Thoracic aorta (tissue), 2 donors: ENCODE measurements around the gene HSDL1. TPM values are rescaled to one million over a fixed set of nuclear protein-coding genes. Genes with fewer than 3 reads are reported as not detected.

Experiments used
- ATAC-seq: fragments of 150-250 bp; one replicate; pipeline ENCODE4 v1.8.0; 2017; ENCODE audit warnings: low read depth; ENCODE audit not compliant: insufficient number of reproducible peaks, low FRiP score
- DNase-seq: peaks from one replicate; pipeline ENCODE4 v3.0.0-alpha.2; 2020; ENCODE audit warnings: low spot score
- H3K27ac ChIP-seq, 2 donors: fragments of 200-600 bp; sonication (generic); 1 replicate in 1 of 2; 2 replicates in 1 of 2; pipeline ENCODE4 v1.5.1; 2016; ENCODE audit warnings: mild to moderate bottlenecking in 2 of 2, moderate library complexity in 2 of 2
- H3K27me3 ChIP-seq: fragments of 200-600 bp; sonication (generic); replicated peaks from 2 replicates; pipeline ENCODE4 v1.6.0; 2016; ENCODE audit warnings: mild to moderate bottlenecking; ENCODE audit not compliant: insufficient read depth
- H3K36me3 ChIP-seq: fragments of 200-600 bp; sonication (generic); one replicate; pipeline ENCODE4 v1.5.1; 2016
- H3K4me1 ChIP-seq, 2 donors: fragments of 200-600 bp; sonication (generic); 1 replicate in 1 of 2; 2 replicates in 1 of 2; pipeline versions ENCODE4 v1.5.1 to v1.6.0; 2016; ENCODE audit warnings: low read depth in 2 of 2, mild to moderate bottlenecking in 1 of 2; ENCODE audit not compliant: control insufficient read depth in 1 of 2
- H3K4me3 ChIP-seq: fragments of 200-600 bp; sonication (generic); 2 replicates; pipeline ENCODE4 v1.5.1; 2016; ENCODE audit warnings: mild to moderate bottlenecking
- H3K9me3 ChIP-seq: fragments of 200-600 bp; sonication (generic); 2 replicates; pipeline ENCODE4 v1.5.1; 2016
- total RNA-seq, 2 donors: library from RNA; depleted of rRNA; stranded (reverse); fragments of >200 nt; gene quantifications; one replicate each; pipeline versions ENCODE4 v1.1.0 to v1.2.3, GENCODE V29; 2016
- TF ChIP-seq, protein P1 (sequence below): fragments of 200-600 bp; sonication (generic); IDR thresholded peaks from one replicate; pipeline ENCODE4 v1.5.1; 2019; ENCODE audit warnings: antibody characterized with exemption

Gene HSDL1
- total RNA-seq, 2 donors from 2014 or later, result 7.2 to 14.4 TPM

GRCh38 chr16:84175350-84176081 is 30.5 kb upstream of the HSDL1 start:
- Histone ChIP-seq H3K9me3 (no peaks in the 10 kb centered on the region), H3K27me3 (no peaks in the 10 kb centered on the region), H3K4me1 (peaks cover 20 to 34% of the 10 kb centered on the region in 2 donors), H3K4me3 (no peak overlapping the region), H3K27ac (peak overlapping the region; percentile 80 to 91), H3K36me3 (peaks cover 15% of the 10 kb centered on the region)
- TF ChIP-seq, protein P1, sequence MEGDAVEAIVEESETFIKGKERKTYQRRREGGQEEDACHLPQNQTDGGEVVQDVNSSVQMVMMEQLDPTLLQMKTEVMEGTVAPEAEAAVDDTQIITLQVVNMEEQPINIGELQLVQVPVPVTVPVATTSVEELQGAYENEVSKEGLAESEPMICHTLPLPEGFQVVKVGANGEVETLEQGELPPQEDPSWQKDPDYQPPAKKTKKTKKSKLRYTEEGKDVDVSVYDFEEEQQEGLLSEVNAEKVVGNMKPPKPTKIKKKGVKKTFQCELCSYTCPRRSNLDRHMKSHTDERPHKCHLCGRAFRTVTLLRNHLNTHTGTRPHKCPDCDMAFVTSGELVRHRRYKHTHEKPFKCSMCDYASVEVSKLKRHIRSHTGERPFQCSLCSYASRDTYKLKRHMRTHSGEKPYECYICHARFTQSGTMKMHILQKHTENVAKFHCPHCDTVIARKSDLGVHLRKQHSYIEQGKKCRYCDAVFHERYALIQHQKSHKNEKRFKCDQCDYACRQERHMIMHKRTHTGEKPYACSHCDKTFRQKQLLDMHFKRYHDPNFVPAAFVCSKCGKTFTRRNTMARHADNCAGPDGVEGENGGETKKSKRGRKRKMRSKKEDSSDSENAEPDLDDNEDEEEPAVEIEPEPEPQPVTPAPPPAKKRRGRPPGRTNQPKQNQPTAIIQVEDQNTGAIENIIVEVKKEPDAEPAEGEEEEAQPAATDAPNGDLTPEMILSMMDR, result peak; percentile 80
- DNase-seq (no peak), ATAC-seq (no peak)

GRCh38 chr16:84174396-84174795 is 29.4 kb upstream of the HSDL1 start:
- H3K27ac ChIP-seq, result no peak overlapping the region
- H3K36me3 ChIP-seq, result peaks cover 8% of the 10 kb centered on the region
- peaks cover 20 to 34% of the 10 kb centered on the region in 2 donors for H3K4me1 ChIP-seq
- no peaks in the 10 kb centered on the region for H3K9me3 ChIP-seq
- no peak overlapping the region for H3K4me3 ChIP-seq
- H3K27me3 ChIP-seq, result no peaks in the 10 kb centered on the region
- DNase-seq (no peak), ATAC-seq (no peak)
- TF ChIP-seq, protein P1, result no peak

DNA sequence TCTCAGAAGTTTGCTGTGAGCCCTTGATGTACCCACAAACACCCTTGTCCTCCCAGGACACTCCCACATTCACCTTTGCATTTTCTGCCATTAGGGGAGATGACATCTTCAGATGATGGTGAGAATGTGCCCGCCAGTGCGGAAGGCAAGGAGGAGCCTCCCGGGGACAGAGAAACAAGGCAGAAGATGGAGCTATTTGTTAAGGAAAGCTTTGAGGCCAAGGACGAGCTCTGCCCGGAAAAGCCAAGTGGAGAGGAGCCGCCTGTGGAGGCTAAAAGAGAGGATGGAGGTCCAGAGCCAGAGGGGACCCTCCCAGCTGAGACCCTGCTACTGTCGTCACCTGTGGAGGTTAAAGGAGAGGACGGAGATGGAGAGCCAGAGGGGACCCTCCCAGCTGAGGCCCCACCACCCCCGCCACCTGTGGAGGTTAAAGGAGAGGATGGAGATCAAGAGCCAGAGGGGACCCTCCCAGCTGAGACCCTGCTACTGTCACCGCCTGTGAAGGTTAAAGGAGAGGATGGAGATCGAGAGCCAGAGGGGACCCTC is 24.9 kb upstream of the HSDL1 start:
- H3K27me3 ChIP-seq, result no peaks in the 10 kb centered on the region
- no peak overlapping the region for H3K4me3 ChIP-seq
- TF ChIP-seq, protein P1, result no peak
- no peaks in the 10 kb centered on the region for H3K4me1 ChIP-seq
- ATAC-seq (no peak), DNase-seq (no peak)
- no peaks in the 10 kb centered on the region for H3K9me3 ChIP-seq
- H3K27ac ChIP-seq, result no peak overlapping the region
- no peaks in the 10 kb centered on the region for H3K36me3 ChIP-seq

GRCh38 chr16:84166796-84167695 is 22.1 kb upstream of the HSDL1 start:
- no peaks in the 10 kb centered on the region for H3K36me3 ChIP-seq
- ATAC-seq (no peak), DNase-seq (no peak)
- H3K9me3 ChIP-seq, result no peaks in the 10 kb centered on the region
- no peak overlapping the region for H3K27ac ChIP-seq
- TF ChIP-seq, protein P1, result no peak
- H3K4me1 ChIP-seq, result no peaks in the 10 kb centered on the region
- no peaks in the 10 kb centered on the region for H3K27me3 ChIP-seq
- H3K4me3 ChIP-seq, result no peak overlapping the region

DNA sequence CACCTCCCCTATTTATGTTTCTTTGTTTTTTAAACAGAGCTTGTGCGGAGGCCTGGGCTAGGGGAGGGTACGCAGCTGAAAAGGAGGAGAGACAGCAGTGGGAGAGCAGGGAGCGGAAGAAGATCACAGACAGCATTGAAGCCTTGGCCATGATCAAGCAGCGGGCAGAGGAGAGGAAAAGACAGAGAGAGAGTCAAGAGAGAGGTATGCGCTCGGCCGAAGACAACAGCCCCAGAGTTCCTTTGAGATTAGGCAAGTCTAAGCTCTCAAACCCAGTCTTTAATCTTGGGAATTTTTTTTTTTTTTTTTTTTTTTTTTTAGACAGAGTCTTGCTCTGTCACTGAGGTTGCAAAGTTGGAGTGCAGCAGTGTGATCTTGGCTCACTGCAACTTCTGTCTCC is 20.8 kb upstream of the HSDL1 start:
- no peak overlapping the region for H3K27ac ChIP-seq
- DNase-seq (no peak), ATAC-seq (no peak)
- H3K4me3 ChIP-seq, result no peak overlapping the region
- H3K36me3 ChIP-seq, result no peaks in the 10 kb centered on the region
- H3K4me1 ChIP-seq, result no peaks in the 10 kb centered on the region
- no peaks in the 10 kb centered on the region for H3K9me3 ChIP-seq
- TF ChIP-seq, protein P1, result no peak
- no peaks in the 10 kb centered on the region for H3K27me3 ChIP-seq
